DMS 273 (cell line): ENCODE measurements around the gene HIGD1C.
A peak's percentile ranks its signal among the peaks of the same experiment; 100 is the strongest.
"Not testable (repeated sequence)": the region's sequence is repeated elsewhere in the genome, so short reads cannot be mapped to it uniquely, and the experiment has no call there.

Source experiments
- DNase-seq: peaks from one replicate; lab custom pipeline; 2025; ENCODE audit not compliant: unreplicated experiment; lab: John Stamatoyannopoulos, UW

The HIGD1C gene

DNA sequence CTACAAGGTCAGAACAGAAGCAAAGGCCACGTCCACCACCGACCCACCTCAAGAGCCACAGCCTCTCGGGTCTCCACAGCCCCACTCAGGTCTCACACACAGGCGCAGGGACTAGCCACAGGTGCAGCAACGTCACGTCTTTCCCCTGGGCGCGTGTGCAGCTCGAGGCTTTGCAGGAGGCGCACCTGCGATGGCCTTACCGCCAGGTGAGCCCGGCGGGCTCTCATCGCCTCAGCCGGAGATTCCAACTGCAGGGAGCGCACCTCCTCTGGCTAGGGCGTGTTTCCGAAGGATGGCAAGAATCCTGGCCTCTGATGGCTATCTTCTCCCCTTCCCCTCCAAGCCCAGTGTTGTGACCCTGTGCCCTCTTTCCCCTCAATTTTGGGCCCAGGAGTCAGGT lies at the start of gene HIGD1C:
TSS of gene HIGD1C (plus strand) at position 35 of the 400 bp plus-strand sequence. CDS start 1,455 bp downstream, outside the sequence.
- no peak for DNase-seq

DNA sequence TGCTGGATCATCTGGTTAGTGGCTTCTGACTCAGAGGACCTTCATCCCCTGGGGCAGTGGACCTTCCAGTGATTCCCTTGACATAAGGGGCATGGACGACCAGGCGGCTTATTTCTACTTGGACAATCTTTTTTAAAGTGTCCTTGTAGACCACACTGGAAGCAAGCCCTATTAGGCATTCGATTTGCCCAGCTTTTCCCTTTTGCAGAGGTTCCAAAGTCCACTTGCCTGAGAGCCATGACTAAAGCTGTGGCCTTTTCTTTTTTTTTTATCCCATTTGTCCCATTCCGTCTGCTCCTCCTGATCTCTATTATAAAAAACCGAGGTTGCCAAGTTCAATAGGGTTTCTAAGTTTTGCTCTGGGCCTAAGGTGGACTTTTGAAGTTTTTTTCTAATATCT lies 43.9 kb upstream of the HIGD1C start:
- not testable (repeated sequence) for DNase-seq

DNA sequence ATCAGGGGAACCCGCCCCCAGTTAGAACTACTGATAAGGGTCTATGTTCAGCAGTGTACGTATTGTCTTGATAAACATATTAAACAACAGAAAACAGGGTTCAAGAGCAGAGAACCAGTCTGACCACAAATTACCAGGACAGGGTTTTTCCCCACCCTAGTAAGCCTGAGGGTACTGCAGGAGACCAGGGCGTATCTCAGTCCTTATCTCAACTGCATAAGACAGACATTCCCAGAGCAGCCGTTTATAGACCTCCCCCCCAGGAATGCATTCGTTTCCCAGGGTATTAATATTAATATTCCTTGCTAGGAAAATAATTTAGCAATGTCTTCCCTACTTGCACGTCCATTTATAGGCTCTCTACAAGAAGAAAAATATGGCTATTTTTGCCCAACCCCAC lies 40.0 kb upstream of the HIGD1C start:
- DNase-seq, result not testable (repeated sequence)

DNA sequence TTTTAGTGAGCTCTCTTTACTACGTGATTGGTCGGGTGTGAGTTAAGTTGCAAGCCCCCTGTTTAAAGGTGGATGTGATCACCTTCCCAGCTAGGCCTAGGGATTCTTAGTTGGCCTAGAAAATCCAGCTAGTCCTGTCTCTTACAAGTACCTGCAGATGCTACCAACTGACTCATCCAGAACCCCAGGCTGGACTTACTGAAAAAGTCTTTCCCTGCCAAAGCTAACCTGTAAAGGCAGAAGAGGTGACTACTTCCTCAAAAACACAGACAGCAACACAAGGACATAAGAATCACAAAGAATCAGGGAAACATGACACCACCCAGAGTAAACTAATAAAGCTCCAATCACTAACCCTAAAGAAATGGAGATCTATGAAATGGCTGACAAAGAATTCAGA lies 39.1 kb upstream of the HIGD1C start:
- DNase-seq, result no peak

DNA sequence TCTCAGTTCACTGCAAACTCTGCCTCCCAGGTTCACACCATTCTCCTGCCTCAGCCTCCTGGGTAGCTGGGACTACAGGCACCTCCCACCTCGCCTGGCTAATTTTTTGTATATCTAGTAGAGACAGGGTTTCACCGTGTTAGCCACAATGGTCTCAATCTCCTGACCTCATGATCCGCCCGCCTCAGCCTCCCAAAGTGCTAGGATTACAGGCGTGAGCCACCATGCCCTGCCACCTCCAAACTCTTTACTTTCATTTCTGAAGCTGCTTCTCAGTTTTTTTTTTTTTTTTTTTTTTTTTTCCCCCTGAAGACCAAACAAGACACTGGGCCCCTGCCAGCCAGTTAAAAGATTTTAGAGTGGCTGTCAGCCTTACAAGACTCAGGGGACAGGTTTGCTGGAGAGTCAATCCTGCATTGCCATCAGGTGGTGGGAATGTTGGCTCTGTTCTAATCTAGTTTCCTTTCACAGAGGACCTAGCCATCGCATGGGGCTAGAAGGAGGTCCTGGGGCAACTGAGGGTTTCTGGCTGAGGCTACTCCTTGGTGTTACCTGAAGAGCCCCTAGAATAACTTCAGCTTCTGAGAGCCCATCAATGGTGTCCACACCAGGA lies 37.4 kb upstream of the HIGD1C start:
- no peak for DNase-seq

DNA sequence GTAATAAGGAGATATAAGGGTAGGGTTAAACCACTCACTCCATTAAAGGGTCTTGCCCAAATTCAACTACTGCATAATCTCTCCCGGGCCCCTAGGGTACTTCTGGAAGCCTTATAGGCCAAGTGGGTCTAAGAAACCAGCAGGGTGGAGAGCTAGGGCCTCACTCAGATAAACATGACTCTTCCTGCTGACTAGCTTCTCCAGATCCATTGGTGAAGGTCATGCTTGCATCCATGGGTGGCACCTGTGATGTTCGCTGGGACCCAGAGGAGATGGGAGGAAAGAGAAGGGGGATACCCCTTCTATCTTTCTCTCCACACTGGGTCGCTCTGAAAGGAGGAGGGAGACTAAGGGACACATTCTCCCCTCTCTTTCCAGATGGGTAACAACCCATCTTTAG lies 36.1 kb upstream of the HIGD1C start:
- DNase-seq, result peak; percentile 3

DNA sequence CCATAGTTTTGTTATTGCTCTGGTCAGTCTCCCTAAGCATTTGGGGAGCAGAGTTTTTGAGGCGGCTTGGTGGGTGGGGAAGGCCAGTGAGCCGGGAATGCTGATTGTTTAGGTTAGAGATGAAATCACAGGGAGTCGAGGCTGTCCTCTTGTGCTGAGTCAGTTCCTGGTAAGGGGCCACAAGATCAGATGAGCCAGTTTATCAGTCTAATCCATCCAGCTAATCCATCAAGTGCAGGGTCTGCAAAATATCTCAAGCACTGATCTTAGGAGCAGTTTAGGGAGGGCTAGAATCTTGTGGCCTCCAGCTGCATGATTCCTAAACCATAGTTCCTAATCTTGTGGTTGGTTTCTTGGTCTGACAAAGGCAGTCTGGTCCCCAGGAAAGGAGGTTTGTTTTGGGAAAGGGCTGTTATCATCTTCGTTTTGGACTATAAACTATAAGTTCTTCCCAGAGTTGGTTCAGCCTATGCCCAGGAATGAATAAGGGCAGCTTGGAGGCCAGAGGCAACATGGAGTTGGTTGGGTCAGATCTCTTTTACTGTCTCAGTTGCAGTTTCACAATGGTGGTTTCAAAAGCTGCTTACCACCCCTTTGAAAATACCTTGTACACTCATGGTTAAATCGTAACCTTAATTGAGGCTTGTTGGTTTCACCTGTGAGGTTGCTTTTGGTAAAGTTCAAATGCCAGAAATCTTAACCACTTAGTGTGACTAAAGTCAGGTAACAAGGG lies 33.6 kb upstream of the HIGD1C start:
- no peak for DNase-seq

DNA sequence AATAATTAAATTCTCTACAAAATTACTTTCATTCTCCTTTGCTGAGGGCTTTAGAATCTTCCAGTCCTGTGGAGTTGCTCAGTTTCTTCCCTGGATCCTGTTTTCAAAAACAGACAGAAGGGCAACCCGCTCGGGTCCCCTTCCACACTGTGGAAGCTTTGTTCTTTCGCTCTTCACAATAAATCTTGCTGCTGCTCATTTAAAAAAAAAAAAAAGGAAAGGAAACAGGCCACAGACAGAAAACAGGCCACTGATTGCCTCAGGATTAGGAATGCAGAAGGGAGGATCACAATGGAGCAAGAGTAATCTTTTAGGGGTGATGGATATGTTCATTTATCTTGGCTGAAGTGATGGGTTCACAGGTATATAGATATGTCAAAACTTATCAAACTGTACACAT lies 29.5 kb upstream of the HIGD1C start:
- no peak for DNase-seq

DNA sequence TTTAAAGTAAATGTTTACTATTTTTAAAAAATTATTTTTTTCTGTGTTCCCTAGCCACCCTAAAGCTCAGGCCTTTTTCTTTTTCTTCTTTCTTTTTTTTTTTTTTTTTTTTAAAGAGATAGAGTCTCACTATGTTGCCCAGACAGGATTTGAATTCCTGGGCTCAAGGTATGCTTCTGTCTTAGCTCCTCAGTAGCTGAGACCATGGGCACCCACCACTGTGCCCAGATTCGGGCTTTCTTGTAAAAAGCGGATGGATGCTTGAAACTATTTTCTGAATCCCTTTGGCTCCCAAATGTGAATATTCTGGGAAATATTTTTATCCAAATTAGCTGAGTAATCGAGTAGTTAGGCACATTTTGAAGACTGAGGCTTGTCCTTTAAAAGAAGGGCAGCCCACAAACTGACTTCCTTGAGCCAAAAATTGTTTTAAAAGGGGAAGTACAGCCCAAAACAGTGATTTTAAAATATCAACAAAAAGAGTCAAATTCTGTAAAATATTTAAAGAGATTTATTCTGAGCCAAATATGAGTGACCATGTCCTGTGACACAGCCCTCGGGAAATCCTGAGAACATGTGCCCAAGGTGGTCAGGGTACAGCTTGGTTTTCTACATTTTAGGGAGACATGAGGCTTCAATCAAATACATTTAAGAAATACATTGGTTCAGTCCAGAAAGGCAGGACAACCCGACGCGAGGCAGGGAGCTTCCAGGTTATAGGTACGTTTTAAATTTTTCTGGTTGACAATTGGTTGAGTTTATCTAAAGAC lies 28.8 kb upstream of the HIGD1C start:
- DNase-seq, result no peak

DNA sequence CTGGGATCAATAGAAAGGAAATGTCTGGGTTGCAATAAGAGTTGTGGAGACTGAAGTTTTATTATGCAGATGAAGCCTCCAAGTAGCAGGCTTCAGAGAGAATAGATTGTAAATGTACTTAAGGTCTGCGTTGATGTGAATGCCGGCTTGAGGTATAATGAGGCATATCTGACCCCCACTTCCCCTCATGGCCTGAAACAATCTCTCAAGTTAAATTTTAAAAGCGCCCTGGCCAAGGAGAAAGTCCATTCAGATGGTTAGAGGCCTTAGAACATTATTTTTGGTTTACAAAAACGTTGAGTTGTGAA lies 28.3 kb upstream of the HIGD1C start:
- peak; percentile 61 for DNase-seq

DNA sequence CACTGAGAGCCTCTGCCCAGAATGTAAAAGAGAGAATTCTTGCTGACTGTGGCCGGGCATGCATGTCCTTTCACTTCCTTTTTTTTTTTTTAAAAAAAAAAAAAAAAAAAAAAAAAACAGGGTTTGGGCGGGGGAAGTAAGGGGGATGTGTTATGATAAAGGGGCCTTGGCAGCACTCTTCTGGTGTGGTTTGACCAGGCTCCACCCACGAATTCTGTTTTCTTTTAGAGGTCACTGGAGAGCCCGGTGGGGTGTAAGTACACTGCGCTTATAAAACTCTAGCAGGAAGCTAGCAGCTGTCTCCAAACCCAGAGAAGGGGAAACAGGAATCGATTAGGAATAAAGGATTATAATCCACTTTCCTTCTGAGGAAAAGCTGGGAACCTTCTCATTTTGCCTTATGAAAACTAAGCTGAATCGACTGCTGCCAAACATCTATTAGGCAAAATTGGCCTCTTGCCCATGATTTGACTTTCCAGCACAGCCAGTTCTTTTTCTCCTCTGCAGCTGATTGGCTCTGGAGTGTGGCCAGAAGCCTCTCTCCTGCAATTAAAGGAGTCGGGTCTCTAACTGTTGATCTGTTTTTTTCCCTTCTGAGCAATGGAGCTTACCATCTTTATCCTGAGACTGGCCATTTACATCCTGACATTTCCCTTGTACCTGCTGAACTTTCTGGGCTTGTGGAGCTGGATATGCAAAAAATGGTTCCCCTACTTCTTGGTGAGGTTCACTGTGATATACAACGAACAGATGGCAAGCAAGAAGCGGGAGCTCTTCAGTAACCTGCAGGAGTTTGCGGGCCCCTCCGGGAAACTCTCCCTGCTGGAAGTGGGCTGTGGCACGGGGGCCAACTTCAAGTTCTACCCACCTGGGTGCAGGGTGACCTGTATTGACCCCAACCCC lies 27.7 kb upstream of the HIGD1C start:
- peak; percentile 94 for DNase-seq

DNA sequence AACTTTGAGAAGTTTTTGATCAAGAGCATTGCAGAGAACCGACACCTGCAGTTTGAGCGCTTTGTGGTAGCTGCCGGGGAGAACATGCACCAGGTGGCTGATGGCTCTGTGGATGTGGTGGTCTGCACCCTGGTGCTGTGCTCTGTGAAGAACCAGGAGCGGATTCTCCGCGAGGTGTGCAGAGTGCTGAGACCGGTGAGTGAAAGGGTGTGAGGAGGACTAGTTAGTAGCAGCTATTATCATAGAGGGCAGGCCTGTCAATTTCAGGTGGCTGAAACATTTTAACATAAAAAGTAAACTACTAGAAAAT lies 27.0 kb upstream of the HIGD1C start:
- peak; percentile 55 for DNase-seq

DNA sequence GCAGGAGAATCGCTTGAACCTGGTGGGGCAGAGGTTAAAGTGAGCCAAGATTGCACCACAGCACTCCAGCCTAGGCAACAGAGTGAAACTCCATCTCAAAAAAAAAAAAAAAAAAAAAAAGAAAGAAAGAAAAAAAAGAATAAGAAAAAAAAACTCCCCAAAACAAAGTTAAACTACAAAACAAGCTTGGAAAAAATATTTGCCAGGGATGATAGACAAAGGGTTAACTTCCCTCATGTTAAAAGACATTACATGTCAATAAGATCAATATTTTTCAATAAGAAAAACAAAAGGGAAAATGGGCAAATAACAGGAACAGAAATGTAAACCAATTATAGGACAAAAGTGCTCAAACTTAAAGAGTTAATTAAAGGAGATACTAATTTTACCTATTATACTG lies 26.4 kb upstream of the HIGD1C start:
- no peak for DNase-seq

DNA sequence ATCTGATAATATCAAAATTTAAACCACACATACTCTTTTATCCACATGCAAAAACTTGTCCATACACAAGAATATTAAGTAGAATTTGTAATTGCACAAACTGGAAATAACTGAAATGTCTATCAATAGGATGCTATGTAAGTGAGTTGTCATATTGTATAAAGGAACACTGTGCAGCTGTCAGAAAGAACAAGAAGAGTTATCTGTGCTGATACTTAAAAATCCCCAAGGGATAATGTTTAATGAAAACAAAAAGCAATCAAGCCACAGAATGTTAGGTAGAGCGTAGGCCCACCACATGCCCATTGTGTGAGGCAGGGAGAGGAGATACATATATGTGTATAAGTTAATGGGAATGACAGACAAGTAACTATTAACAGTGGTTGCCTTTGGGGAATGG lies 25.9 kb upstream of the HIGD1C start:
- DNase-seq, result peak; percentile 16

DNA sequence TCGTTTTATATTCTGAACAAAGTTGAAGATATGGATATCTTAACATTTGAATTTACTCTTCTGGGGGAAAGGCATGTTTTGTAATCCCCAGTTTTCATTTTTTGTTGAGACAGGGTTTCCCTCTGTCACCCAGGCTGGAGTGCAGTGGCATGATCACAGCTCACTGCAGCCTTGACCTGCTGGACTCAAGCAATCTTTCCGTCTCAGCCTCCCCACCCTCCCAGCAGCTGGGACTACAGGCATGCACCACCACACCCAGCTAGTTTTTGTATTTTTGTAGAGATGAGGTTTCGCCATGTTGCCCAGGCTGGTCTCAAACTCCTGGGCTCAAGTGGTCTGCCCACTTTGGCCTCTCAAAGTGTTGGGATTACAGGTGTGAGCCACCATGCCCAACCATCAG lies 25.4 kb upstream of the HIGD1C start:
- DNase-seq, result not testable (repeated sequence)

DNA sequence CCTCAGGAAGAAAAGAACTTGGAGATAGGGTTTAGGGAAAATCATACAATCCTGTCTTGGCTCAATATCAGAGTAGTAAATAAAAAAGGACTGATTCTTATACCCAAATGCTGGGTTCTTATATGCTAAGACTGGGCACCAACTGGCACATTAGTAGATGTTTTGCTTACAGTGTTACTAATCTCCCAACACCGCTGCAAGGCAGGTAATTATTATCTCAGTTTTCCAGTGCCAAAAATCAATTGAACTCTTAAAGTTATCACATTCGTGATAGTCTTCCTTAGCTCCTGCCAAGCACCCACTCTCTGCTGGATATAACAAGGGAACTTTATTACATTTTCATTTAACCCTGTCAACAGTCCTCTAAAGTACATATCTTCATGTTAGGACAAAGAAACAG lies 25.0 kb upstream of the HIGD1C start:
- no peak for DNase-seq

DNA sequence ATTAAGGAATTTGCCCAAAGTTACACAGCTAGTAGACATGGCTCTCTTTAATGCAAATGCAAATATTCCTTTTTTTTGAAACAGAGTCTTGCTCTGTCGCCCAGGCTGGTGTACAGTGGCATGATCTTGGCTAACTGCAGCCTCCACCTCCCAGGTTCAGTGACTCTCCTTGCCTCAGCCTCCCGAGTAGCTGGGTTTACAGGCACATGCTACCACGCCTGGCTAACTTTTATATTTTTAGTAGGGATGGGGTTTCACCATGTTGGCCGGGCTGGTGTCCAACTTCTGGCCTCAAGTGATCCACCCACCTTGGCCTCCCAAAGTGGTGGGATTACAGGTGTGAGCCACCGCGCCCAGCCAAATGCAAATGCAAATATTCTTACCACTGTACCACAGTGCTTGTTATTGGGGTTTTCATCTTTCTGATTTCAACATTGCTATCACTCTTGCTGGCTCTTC lies 24.5 kb upstream of the HIGD1C start:
- no peak for DNase-seq

DNA sequence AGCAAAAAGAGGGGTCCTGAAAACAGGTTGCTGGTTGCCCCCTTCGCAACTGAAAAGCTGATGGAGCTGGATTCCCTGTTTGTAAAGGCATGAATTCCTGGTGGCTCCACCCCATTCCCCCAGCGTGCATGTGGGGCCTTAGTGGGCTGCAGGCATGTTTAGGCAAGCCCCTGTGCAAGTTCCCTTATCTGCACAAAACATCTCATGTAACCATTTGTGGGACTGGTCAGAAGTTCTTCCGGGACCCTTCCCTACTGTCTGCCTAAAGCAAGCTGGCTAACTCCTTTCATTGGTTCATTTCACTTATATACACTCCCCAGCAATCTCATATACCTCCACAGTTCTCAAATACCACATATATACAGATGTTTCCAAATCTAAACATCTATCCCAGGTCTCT lies 24.0 kb upstream of the HIGD1C start:
- DNase-seq, result peak; percentile 6

DNA sequence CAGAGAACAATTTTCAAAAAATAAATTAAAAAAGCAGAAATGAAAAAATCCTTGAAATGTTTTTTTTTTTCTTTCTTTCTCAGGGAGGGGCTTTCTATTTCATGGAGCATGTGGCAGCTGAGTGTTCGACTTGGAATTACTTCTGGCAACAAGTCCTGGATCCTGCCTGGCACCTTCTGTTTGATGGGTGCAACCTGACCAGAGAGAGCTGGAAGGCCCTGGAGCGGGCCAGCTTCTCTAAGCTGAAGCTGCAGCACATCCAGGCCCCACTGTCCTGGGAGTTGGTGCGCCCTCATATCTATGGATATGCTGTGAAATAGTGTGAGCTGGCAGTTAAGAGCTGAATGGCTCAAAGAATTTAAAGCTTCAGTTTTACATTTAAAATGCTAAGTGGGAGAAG lies 22.5 kb upstream of the HIGD1C start:
- no peak for DNase-seq

DNA sequence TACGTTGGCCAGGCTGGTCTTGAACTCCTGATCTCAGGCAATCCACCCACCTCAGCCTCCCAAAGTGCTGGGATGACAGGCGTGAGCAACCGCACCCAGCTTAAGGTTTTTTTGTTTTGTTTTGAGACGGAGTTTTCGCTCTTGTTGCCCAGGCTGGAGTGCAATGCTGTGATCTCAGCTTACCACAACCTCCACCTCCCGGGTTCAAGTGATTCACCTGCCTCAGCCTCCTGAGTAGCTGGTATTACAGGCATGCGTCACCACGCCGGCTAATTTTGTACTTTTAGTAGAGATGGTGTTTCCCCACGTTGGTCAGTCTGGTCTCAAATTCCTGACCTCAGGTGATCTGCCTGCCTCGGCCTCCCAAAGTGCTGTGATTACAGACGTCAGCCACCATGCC lies 21.9 kb upstream of the HIGD1C start:
- DNase-seq, result not testable (repeated sequence)

DNA sequence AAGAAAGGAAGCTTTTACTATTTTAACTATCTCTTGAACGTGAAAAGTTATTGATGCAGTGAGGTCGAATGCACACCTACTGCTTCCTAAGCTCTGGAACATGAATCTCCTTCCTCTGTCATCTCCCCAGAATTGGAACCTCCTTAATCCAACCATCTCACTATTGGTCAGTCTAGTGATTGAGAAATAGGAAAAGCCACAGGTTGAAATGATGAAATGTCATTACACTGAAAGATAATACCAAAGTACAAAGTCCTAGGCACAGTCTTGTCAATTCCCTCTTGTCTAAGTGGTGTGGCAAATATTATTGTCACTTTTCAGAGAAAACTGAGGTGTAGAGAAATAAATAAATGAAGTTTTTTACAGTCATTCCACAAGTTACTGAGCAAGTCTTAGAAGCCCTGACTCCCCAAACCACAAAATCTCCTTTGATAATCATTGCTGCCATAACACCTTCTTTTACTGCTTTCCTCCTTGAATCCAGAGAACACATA lies 19.5 kb upstream of the HIGD1C start:
- DNase-seq, result no peak
